ENCODE measurements around the gene ELOVL6. TPM values are rescaled to one million over a fixed set of nuclear protein-coding genes. Genes with fewer than 3 reads are reported as not detected.

Gene ELOVL6
- total RNA-seq, 4 donors from 2014 or later, result 2.1 to 4.1 (median 3.3) TPM

- DNase-seq, result no peak
- no peaks in the 10 kb centered on the region for H3K4me1 ChIP-seq
- intact Hi-C loops (cut with DNase I), result no loop called here
- no peaks in the 10 kb centered on the region for H3K27me3 ChIP-seq
- H3K27ac ChIP-seq, result no peak overlapping the region
- WGBS, 2 donors, result 67 to 70% methylated on average over 1 of the region's 1 CpG
- H3K4me3 ChIP-seq (replicated peaks in 1 of 3), result no peak overlapping the region
- TF ChIP-seq POLR2A (IDR thresholded peaks at IDR 0.05), result no peak
- no peak for TF ChIP-seq CTCF (IDR thresholded peaks at IDR 0.05)
- H3K9me3 ChIP-seq, result no peaks in the 10 kb centered on the region
- H3K36me3 ChIP-seq, result no peaks in the 10 kb centered on the region
These were observed 60.6 kb downstream of the ELOVL6 start for GRCh38 chr4:110137829-110138228.

DNA sequence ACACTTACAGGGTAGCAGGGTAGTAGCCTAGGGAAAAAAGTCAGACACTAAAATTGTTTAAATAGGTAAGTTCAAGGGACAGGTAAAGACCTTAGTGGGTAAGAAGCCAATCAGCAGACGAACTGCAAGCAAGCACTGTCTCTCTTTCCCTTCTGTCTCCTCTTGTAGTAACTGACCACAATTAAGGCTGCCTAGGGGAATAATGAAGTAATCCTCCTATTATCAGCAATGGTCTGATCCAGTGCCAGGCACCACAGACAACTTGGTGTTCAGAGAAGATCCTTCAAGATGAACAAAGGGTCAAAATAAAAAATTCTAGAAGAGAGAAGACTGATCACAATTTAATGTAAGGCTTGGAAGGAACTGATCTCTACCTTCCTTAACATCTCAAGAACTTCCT is 62.9 kb downstream of the ELOVL6 start:
- Histone ChIP-seq H3K4me1 (no peaks in the 10 kb centered on the region), H3K9me3 (no peaks in the 10 kb centered on the region), H3K4me3 (replicated peaks in 1 of 3) (no peak overlapping the region), H3K36me3 (no peaks in the 10 kb centered on the region), H3K27me3 (no peaks in the 10 kb centered on the region), H3K27ac (no peak overlapping the region)
- intact Hi-C loops (cut with DNase I), result no loop called here
- TF ChIP-seq CTCF (IDR thresholded peaks at IDR 0.05) (no peak), POLR2A (IDR thresholded peaks at IDR 0.05) (no peak)
- 81 to 84% methylated on average over 1 of the region's 1 CpG for WGBS, 2 donors
- no peak for DNase-seq

DNA sequence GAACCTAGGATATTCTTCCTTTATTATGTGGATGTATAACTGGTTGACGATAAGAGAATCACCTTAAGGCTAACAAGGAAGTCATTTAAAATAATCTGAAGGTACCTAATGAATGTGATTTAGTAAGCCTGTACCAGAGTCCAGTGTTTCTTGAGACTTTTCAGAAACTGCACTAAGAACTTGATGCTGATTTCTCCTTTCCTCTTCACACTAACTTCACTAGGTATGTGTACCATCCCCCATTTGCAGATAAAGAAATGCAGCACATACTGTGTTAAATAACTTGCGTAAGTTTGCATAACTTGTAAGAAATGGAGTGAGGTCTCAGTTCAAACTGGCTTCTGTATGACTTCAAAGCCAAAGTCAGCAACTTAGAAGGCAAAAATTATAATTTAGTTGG is 63.3 kb downstream of the ELOVL6 start:
- no peaks in the 10 kb centered on the region for H3K36me3 ChIP-seq
- no peaks in the 10 kb centered on the region for H3K27me3 ChIP-seq
- no peaks in the 10 kb centered on the region for H3K4me1 ChIP-seq
- no peaks in the 10 kb centered on the region for H3K9me3 ChIP-seq
- 94 to 98% methylated on average over 2 of the region's 2 CpGs for WGBS, 2 donors
- no peak for DNase-seq
- no peak for TF ChIP-seq POLR2A (IDR thresholded peaks at IDR 0.05)
- TF ChIP-seq CTCF (IDR thresholded peaks at IDR 0.05), result no peak
- intact Hi-C loops (cut with DNase I), result no loop called here
- H3K27ac ChIP-seq, result no peak overlapping the region
- H3K4me3 ChIP-seq (replicated peaks in 1 of 3), result no peak overlapping the region

DNA sequence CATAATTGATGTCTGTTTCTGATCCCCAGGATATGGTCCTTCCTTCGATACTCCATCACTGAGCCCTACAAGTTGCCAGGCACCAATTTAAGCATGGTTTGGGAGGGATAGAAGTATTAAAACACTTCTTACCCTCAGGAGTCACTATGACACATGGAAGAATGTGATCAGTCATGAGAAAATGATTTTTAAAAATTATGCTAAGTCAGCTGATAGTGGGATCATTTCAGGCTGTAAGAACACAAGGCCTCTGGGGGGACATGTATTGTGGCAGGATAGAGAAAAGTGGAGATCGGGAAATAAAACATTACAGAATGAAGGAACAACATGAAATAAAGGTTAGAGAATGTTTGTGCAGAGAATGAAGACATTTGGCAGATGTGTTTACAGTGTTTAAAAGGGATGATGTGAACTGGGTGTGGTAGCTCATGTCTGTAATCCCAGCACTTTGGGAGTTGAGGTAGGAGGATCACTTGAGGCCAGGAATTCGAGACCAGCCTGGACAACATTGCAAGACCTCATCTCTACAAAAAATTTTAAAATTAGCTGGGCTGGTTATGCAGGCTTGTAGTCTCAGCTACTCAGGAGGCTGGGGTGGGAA is 64.0 kb downstream of the ELOVL6 start:
- Histone ChIP-seq H3K4me1 (no peaks in the 10 kb centered on the region), H3K4me3 (replicated peaks in 1 of 3) (no peak overlapping the region), H3K27ac (no peak overlapping the region), H3K9me3 (no peaks in the 10 kb centered on the region), H3K27me3 (no peaks in the 10 kb centered on the region), H3K36me3 (no peaks in the 10 kb centered on the region)
- DNase-seq, result no peak
- TF ChIP-seq POLR2A (IDR thresholded peaks at IDR 0.05) (no peak), CTCF (IDR thresholded peaks at IDR 0.05) (no peak)
- intact Hi-C loops (cut with DNase I), result no loop called here
- 93 to 96% methylated on average over 3 of the region's 3 CpGs for WGBS, 2 donors

GRCh38 chr4:110132816-110133719 is 65.3 kb downstream of the ELOVL6 start:
- TF ChIP-seq CTCF (IDR thresholded peaks at IDR 0.05), result no peak
- TF ChIP-seq POLR2A (IDR thresholded peaks at IDR 0.05), result no peak
- no peaks in the 10 kb centered on the region for H3K36me3 ChIP-seq
- 87 to 90% methylated on average over 6 of the region's 6 CpGs for WGBS, 2 donors
- intact Hi-C loops (cut with DNase I), result no loop called here
- no peak overlapping the region for H3K27ac ChIP-seq
- DNase-seq, result no peak
- H3K4me1 ChIP-seq, result no peaks in the 10 kb centered on the region
- H3K4me3 ChIP-seq (replicated peaks in 1 of 3), result no peak overlapping the region
- H3K27me3 ChIP-seq, result no peaks in the 10 kb centered on the region
- H3K9me3 ChIP-seq, result no peaks in the 10 kb centered on the region

Data from thyroid gland (tissue), 4 donors.